GM18517 (cell line): ENCODE data around the gene HPS5.
"Not testable (repeated sequence)": the region's sequence is repeated elsewhere in the genome, so short reads cannot be mapped to it uniquely, and the experiment has no call there.

Source experiments
- ATAC-seq: cut with Tn5 transposase; IDR thresholded peaks from one replicate; pipeline ENCODE4 v1.9.1; 2021; ENCODE audit warnings: mild to moderate bottlenecking, moderate library complexity; ENCODE audit not compliant: unreplicated experiment

The HPS5 gene

GRCh38 chr11:18280438-18281045 is 41.4 kb downstream of the HPS5 start:
- ATAC-seq: peak; percentile 92

GRCh38 chr11:18277565-18278271 is 44.2 kb downstream of the HPS5 start:
- no peak for ATAC-seq

GRCh38 chr11:18271206-18271605 is 50.7 kb downstream of the HPS5 start:
- no peak for ATAC-seq

GRCh38 chr11:18270102-18270501 is 51.8 kb downstream of the HPS5 start:
- ATAC-seq: no peak

GRCh38 chr11:18269252-18269651 is 52.7 kb downstream of the HPS5 start:
- not testable (repeated sequence) for ATAC-seq

GRCh38 chr11:18267335-18268133 is 54.4 kb downstream of the HPS5 start:
- peak; percentile 49 for ATAC-seq

GRCh38 chr11:18265949-18266348 is 56.0 kb downstream of the HPS5 start, which contains the start of gene SAA1:
Gene SAA1 (plus strand): TSS chr11:18266264. CDS start chr11:18266888, 624 bp downstream.
- ATAC-seq: no peak

DNA sequence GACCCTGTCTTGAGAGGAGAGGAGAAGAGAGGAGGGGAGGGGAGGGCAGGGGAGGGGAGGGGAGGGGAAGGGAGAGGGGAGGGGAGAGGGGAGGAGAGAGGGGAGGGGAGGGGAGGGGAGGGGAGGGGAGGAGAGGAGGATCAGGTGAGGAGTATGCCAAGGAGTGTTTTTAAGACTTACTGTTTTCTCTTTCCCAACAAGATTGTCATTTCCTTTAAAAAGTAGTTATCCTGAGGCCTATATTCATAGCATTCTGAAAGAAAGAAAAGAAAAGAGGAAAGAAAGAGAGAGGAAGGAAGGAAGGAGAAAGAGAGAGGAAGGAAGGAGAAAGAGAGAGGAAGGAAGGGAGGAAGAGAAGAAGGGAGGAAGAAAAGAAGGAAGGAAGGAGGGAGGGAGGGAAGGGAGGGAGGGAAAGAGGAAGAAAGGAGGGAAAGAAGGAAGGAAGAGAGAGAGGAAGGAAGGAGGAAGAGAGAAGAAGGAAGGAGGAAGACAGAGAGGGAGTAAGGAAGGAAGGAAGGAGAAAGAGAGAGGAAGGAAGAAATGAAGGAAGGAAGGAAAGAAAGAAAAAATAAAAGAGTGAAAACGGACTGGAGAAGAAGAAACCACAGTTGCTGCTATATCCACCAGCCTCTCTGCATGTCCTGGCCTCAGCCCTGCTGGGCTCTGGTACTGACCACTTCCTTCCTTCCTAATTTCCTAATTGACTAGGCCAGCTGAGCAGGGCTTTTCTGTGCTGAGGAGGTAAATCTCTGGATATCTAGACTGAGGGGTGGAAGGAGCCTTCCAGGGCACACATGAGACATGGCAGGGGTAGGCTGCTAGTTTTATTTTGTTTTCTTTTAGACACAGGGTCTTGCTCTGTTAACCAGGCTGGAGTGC is 57.0 kb downstream of the HPS5 start:
- no peak for ATAC-seq

DNA sequence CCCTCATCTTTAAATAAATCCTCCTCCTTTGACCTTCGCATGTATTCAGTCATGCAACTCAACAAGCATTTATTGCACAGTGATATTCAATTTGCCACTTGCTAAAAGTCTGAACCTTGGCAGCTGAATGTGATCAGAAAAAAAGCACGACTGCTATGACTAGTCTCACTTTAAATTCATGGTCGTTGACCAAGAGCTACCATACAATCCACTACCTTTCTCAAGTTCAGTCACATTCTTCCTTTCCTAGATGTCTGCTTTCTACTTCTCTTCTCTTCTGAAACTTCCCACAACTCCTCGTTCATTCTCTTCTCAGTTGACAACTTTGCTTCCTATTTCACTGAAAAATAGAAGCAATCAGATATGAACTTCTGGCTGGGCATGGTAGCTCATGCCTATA is 57.9 kb downstream of the HPS5 start:
- ATAC-seq: no peak

DNA sequence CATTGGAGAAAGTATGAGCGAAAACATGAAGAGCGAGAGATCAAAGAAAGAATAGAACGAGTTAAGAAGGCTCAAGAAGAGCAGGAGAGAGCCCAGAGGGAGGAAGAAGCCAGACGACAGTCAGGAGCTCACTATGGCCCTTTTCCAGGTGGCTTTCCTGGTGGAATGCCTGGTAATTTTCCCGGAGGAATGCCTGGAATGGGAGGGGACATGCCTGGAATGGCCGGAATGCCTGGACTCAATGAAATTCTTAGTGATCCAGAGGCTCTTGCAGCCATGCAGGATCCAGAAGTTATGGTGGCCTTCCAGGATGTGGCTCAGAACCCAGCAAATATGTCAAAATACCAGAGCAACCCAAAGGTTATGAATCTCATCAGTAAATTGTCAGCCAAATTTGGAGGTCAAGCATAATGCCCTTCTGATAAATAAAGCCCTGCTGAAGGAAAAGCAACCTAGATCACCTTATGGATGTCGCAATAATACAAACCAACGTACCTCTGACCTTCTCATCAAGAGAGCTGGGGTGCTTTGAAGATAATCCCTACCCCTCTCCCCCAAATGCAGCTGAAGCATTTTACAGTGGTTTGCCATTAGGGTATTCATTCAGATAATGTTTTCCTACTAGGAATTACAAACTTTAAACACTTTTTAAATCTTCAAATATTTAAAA is 59.1 kb downstream of the HPS5 start:
- not testable (repeated sequence) for ATAC-seq

GRCh38 chr11:18261721-18262120 is 60.2 kb downstream of the HPS5 start:
- ATAC-seq: no peak

DNA sequence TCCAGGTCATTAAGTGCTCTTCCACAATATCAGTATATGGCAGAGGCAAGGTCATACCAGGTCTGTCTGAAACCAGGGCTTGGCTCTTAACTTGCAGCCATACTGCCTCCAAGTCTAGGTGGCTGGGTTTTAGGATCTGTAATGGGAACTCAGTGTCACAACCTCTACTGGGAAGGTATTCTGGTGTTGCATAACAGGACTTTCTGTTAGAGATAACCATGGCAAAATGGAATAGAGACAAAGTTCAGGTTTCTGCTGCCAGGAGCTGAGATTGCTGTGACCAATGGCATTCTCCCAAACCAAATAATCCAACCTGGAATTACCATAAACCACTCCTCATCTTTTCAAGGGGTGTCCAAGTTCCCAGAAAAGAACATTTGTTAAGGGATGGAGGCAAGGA is 62.7 kb downstream of the HPS5 start:
- no peak for ATAC-seq

- ATAC-seq: no peak
Measured at GRCh38 chr11:18254781-18255361, 67.1 kb downstream of the HPS5 start.

GRCh38 chr11:18253778-18254338 is 68.1 kb downstream of the HPS5 start:
- ATAC-seq: no peak

DNA sequence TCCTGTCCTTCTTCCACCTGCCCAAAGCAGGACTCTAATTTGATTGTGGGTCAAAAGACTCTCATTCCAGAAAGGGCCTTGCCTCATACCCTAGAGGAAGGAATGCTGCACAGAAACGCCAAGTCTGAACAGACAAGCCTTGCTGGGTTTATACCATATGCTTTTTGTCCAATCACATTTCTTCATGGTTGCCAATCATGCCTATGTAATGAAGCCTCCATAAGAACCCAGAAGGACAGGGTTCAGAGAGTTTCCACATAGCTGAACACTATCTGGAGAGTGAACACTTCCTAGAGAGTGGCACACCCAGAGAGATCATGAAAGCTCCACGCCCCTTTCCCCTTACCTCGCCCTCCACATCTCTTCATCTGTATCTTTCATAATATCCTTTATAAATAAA is 68.7 kb downstream of the HPS5 start:
- ATAC-seq: no peak

DNA sequence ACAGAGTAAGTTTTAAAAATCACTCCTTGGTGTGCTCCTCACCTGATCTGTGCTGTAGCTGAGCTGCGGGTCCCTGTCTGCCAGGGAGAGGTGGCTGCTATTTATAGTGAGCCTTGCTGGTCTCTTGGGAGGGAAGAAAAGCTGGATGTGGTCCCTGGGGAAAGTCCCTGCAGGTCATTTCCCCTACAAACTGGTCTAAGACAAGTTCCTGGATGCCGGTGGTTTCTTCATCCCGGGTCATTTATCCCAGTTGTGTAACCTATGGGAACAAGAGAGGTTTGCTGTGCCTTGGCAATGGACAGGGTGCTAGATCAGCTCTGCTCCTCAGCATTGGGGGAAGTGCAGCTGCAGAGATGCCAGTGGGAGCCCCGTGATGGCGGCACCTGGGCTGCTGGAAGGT is 73.4 kb downstream of the HPS5 start, which contains the start of gene SAA2:
SAA2 (minus strand) TSS at position 108 of the 400 bp plus-strand sequence. CDS start 657 bp downstream, outside the sequence.
- ATAC-seq: no peak

- ATAC-seq: peak; percentile 2
Measured at GRCh38 chr11:18247191-18247581, 74.8 kb downstream of the HPS5 start.

DNA sequence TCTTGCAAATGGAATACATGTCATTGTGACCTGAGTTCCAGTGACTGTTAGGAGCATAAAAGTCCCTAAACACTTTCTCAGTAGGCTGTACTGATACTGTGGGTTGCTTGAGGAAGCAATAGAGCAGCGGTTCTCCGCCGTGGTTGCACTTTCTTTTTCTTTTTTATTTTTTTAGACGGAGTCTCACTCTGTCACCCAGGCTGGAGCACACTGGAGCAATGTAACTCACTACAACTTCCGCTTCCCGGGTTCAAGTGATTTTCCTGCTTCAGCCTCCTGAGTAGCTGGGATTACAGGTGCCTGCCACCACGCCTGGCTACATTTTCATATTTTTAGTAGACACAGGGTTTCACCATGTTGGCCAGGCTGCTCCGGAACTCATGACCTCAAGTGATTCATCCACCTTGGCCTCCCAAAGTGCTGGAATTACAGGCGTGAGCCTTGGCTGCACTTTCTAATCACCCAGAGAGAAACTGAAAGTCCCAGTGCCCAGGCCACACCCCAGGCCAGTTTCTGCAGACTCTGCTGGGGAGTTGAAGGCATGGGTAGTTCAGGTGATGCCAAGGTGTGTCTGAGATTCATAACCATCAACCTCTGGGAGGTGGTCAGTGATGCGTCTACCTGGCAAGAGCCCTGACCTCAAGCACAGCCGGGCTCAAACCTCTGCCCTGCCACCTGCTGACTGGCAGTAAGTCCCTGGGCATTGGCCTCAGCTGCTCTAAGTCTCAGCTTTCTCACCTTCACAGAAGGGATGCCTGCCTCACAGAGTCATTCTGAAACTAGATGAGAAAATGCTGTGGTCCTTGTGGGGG is 75.4 kb downstream of the HPS5 start:
- peak; percentile 75 for ATAC-seq

DNA sequence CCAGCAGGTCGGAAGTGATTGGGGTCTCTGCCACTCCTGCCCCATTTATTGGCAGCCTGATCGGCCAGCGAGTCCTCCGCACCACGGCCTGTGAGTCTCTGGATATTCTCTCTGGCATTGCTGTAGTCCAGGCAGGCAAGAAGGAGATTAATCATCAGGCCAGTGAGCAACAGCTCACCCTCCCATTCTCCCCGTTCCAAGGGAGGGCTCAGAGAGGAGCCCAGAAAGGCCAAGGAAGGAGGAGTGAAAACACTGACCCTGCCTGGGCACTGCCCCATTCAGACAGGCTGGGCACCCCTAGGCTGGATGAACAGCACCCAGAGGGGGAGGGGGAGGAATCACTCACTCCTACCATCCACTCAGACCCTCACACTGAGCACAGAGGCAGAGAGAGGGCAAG is 76.5 kb downstream of the HPS5 start:
- ATAC-seq: no peak
